ENCODE results near the gene IGSF9.

Gene IGSF9

DNA sequence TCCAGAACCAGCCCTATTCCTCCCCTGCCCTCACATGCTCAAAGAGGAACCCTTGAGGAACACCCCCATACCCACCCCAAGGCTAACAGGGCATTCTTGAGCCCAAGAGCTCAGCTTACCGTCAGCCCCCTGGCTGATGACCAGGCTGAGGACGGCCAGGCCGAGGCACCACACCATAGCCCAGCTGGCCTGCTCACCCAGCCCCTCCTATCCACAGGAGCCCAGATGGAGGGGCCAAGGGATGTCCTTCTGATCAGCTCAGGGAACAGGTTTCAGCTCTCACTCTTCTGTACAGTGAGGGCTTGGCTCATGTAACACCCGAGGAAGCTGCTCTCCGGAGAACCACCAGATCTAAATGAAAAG is 2.2 kb downstream of the IGSF9 start:
- TF ChIP-seq, protein P1, sequence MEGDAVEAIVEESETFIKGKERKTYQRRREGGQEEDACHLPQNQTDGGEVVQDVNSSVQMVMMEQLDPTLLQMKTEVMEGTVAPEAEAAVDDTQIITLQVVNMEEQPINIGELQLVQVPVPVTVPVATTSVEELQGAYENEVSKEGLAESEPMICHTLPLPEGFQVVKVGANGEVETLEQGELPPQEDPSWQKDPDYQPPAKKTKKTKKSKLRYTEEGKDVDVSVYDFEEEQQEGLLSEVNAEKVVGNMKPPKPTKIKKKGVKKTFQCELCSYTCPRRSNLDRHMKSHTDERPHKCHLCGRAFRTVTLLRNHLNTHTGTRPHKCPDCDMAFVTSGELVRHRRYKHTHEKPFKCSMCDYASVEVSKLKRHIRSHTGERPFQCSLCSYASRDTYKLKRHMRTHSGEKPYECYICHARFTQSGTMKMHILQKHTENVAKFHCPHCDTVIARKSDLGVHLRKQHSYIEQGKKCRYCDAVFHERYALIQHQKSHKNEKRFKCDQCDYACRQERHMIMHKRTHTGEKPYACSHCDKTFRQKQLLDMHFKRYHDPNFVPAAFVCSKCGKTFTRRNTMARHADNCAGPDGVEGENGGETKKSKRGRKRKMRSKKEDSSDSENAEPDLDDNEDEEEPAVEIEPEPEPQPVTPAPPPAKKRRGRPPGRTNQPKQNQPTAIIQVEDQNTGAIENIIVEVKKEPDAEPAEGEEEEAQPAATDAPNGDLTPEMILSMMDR (IDR thresholded peaks at IDR 0.05; ENCODE audit: control insufficient read depth, extremely low read depth, insufficient read depth) = no peak
- no peak overlapping the region for H3K4me3 ChIP-seq (ENCODE audit: low read depth, low read length)
- DNase-seq (ENCODE audit: low read depth) = no peak

DNA sequence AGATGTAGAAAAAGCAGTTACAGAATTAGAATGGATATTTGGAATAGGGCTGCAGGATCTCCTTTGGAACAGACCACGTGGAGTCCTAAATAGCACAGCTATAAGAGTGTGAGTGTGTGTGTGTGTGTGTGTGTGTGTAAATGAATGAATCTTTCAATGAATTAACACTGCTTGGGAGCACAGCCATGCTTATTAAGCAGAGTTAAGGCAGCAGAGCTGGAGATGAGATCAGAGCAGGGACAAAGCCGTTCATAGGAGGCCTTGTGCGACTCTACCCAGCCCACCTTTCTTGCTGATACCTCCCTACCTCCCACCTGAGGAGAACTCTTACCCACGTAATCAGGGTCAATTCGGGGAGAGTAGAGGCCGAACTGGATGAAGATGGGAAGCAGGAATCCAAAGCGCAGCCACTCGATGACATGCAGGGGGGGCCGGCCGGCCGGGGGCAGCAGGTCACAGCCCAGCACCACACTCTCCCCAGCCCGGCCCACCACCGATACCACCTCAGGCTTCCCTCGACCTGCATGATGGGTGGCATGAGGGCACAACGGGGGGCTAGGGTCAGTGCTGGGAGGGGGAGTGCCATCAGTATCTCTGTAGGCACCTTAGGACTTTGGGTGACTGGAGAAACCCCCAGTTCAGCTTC is 2.7 kb downstream of the IGSF9 start:
- TF ChIP-seq, protein P1 (IDR thresholded peaks at IDR 0.05; ENCODE audit: control insufficient read depth, extremely low read depth, insufficient read depth) = no peak
- DNase-seq (ENCODE audit: low read depth) = no peak
- no peak overlapping the region for H3K4me3 ChIP-seq (ENCODE audit: low read depth, low read length)

DNA sequence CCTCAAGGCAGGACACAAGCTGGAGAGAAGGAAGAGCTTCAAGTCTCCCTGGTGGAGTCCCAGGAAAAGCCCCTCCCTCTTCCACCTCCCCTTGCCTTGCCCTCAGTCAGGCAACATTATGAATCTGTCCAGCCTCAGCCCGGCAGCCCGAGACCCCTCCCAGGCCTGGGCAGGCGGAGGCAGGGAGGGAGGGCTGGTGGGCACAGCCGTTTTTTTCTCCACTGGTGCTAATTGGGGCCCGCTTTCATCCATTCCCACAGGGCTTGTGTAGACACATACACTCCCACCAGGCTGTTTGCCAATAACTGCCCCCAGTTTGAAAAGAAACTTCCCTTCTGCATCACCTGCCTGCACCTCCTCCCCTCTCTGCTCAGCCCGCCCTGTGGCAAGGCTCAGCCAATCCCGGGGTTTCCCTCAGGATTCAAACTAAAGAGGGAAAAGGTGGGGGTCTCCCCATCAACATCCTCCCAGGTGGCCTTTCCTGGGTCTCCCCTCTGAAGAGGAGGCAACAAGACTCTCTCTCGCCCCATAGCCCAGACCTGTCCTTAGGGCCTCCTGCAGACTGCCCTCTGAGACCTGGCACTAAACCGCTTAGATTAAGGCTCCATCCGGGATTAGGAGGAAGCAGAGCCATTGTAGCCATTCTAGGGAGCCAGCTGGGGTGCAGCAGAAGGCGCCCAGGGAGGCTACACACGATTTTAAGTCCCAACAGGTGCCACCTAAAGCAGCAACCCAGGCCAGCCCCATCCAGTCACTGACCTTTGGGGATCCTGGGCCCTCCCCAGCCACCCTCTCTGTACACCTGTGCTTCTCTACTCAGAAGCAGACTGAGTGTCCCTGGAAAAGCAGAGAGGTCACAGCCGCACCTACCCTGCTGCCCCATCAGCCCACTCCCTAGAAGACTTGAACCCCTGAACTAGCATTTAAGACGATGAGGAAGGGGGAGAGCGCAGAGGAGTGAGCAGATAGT is 3.5 kb downstream of the IGSF9 start:
- TF ChIP-seq, protein P1 (IDR thresholded peaks at IDR 0.05; ENCODE audit: control insufficient read depth, extremely low read depth, insufficient read depth) = no peak
- no peak overlapping the region for H3K4me3 ChIP-seq (ENCODE audit: low read depth, low read length)
- no peak for DNase-seq (ENCODE audit: low read depth)

GRCh38 chr1:159941141-159941540 is 4.3 kb downstream of the IGSF9 start:
- TF ChIP-seq, protein P1 (IDR thresholded peaks at IDR 0.05; ENCODE audit: control insufficient read depth, extremely low read depth, insufficient read depth) = no peak
- no peak for DNase-seq (ENCODE audit: low read depth)

DNA sequence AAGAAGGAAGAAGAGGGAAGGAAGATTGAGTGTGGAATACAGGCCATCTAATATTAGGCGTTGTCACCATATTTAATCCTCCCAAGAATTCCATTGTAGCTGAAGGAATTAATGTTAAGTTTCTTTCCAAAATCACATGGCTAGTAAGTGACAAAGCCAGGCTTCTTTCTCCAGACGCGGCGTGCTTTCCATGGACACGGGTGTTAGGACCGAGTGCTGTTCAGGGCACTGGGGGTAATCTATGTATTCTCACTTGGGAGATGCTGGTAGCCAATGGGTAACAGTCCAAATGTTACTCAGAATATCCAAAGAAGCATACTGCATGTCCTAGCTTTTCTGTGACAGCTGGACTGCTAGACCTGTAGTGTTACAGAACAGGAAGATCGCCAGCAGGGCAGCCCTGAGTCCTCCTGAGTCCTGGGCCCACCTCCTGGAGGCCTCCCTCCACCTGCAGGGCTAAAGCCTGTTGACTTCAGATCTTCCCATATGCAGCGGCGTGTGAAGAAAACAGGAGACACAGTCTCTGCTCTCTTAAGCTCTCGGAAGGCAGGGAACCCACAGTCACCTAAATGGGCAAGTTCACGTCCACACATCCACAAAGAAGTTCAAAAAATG is 5.3 kb downstream of the IGSF9 start:
- H3K4me3 ChIP-seq (ENCODE audit: low read depth, low read length) = no peak overlapping the region
- no peak for DNase-seq (ENCODE audit: low read depth)
- TF ChIP-seq, protein P1 (IDR thresholded peaks at IDR 0.05; ENCODE audit: control insufficient read depth, extremely low read depth, insufficient read depth) = no peak

More at GRCh38 chr1:159941141-159941540, 4.3 kb downstream of the IGSF9 start:
- H3K4me3 ChIP-seq (ENCODE audit: low read depth, low read length) = no peak overlapping the region

DNA sequence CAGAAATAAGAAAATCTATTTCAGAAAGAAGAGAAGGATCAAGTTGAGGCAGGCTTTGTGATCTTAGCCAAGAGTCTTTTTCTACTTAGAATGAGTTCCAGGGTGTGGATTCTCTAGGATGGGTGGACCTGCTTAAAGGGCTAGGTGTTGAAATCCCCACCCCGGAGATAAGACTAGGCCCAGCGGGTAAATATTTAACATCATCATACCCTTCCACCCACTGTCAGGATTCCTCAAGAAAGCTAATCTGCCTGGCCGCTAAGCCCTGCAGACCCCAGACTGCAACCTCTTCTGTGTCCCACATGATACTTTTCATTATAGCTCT is 5.8 kb downstream of the IGSF9 start:
- H3K4me3 ChIP-seq (ENCODE audit: low read depth, low read length) = no peak overlapping the region
- TF ChIP-seq, protein P1 (IDR thresholded peaks at IDR 0.05; ENCODE audit: control insufficient read depth, extremely low read depth, insufficient read depth) = no peak
- no peak for DNase-seq (ENCODE audit: low read depth)
